ENCODE results near the gene DCAF4. TPM values are rescaled to one million over a fixed set of nuclear protein-coding genes. Genes with fewer than 3 reads are reported as not detected.

The DCAF4 gene
- total RNA-seq, 2 donors from 2014 or later, result 8.9 to 29.6 TPM

GRCh38 chr14:72929316-72930080 is 3.2 kb downstream of the DCAF4 start:
- DNase-seq (ENCODE audit: low spot score), result no peak
- no peak overlapping the region for H3K4me3 ChIP-seq
- intact Hi-C loops (cut with DNase I), result no loop called here

GRCh38 chr14:72932893-72933292 is 6.6 kb downstream of the DCAF4 start:
- no peaks in the 10 kb centered on the region for H3K36me3 ChIP-seq
- TF ChIP-seq CTCF (IDR thresholded peaks at IDR 0.05) (no peak), POLR2AphosphoS5 (IDR thresholded peaks at IDR 0.05) (no peak), POLR2A (IDR thresholded peaks at IDR 0.05) (no peak)
- no peaks in the 10 kb centered on the region for H3K4me1 ChIP-seq (replicated peaks)
- 94% methylated on average over 7 of the region's 7 CpGs for WGBS
- H3K27me3 ChIP-seq (replicated peaks; ENCODE audit: insufficient read depth), result no peaks in the 10 kb centered on the region
- intact Hi-C loops (cut with DNase I), result no loop called here
- H3K4me3 ChIP-seq, result no peak overlapping the region
- no peak overlapping the region for H3K27ac ChIP-seq
- no peaks in the 10 kb centered on the region for H3K9me3 ChIP-seq
- no peak for DNase-seq (ENCODE audit: low spot score)

More at GRCh38 chr14:72929316-72930080, 3.2 kb downstream of the DCAF4 start:
- Histone ChIP-seq H3K9me3 (no peaks in the 10 kb centered on the region), H3K36me3 (no peaks in the 10 kb centered on the region), H3K27ac (no peak overlapping the region), H3K27me3 (replicated peaks; ENCODE audit: insufficient read depth) (no peaks in the 10 kb centered on the region), H3K4me1 (replicated peaks) (no peaks in the 10 kb centered on the region)
- TF ChIP-seq POLR2AphosphoS5 (IDR thresholded peaks at IDR 0.05) (no peak), POLR2A (IDR thresholded peaks at IDR 0.05) (no peak), CTCF (IDR thresholded peaks at IDR 0.05) (no peak)
- 89% methylated on average over 43 of the region's 43 CpGs for WGBS

- no peaks in the 10 kb centered on the region for H3K4me1 ChIP-seq (replicated peaks)
- intact Hi-C loops (cut with DNase I), result no loop called here
- H3K4me3 ChIP-seq, result no peak overlapping the region
- H3K9me3 ChIP-seq, result no peaks in the 10 kb centered on the region
- DNase-seq (ENCODE audit: low spot score), result no peak
- H3K27ac ChIP-seq, result no peak overlapping the region
- WGBS, result 75% methylated on average over 13 of the region's 13 CpGs
- TF ChIP-seq POLR2AphosphoS5 (IDR thresholded peaks at IDR 0.05) (no peak), CTCF (IDR thresholded peaks at IDR 0.05) (no peak), POLR2A (IDR thresholded peaks at IDR 0.05) (no peak)
- H3K27me3 ChIP-seq (replicated peaks; ENCODE audit: insufficient read depth), result no peaks in the 10 kb centered on the region
- H3K36me3 ChIP-seq, result peaks cover 0 to 8% of the 10 kb centered on the region in 2 donors
These were observed 13.4 kb downstream of the DCAF4 start for GRCh38 chr14:72939630-72940029.

- H3K4me1 ChIP-seq (replicated peaks), result no peaks in the 10 kb centered on the region
- no peak overlapping the region for H3K27ac ChIP-seq
- DNase-seq (ENCODE audit: low spot score), result no peak
- WGBS, result 72% methylated on average over 12 of the region's 12 CpGs
- H3K27me3 ChIP-seq (replicated peaks; ENCODE audit: insufficient read depth), result no peaks in the 10 kb centered on the region
- TF ChIP-seq POLR2AphosphoS5 (IDR thresholded peaks at IDR 0.05), result no peak
- TF ChIP-seq POLR2A (IDR thresholded peaks at IDR 0.05), result no peak
- no peak for TF ChIP-seq CTCF (IDR thresholded peaks at IDR 0.05)
- peaks cover 0 to 8% of the 10 kb centered on the region in 2 donors for H3K36me3 ChIP-seq
- no peak overlapping the region for H3K4me3 ChIP-seq
- intact Hi-C loops (cut with DNase I), result no loop called here
- H3K9me3 ChIP-seq, result no peaks in the 10 kb centered on the region
These were observed 15.2 kb downstream of the DCAF4 start for GRCh38 chr14:72941286-72941985.
